Nephron progenitor cell (in vitro differentiated cells): ENCODE results near the gene MANBA.
"Not testable (repeated sequence)": the region's sequence is repeated elsewhere in the genome, so short reads cannot be mapped to it uniquely, and the experiment has no call there.

Experiments used
- DNase-seq: peaks from one replicate; pipeline ENCODE4 v3.0.0; 2021
- H3K27ac Mint-ChIP-seq: 2 replicates; pipeline ENCODE4 v1.8.0; 2021; ENCODE audit warnings: mild to moderate bottlenecking, moderate library complexity, mixed read lengths
- H3K27me3 Mint-ChIP-seq: 2 replicates; pipeline ENCODE4 v1.8.0; 2021; ENCODE audit warnings: mild to moderate bottlenecking, low read depth, mixed read lengths; ENCODE audit not compliant: poor library complexity
- H3K36me3 Mint-ChIP-seq: 2 replicates; pipeline ENCODE4 v1.8.0; 2021; ENCODE audit warnings: low read depth, mixed read lengths
- H3K4me1 Mint-ChIP-seq: 2 replicates; pipeline ENCODE4 v1.8.0; 2021; ENCODE audit warnings: mixed read lengths
- H3K4me3 Mint-ChIP-seq: 2 replicates; pipeline ENCODE4 v1.8.0; 2021; ENCODE audit warnings: mild to moderate bottlenecking, moderate library complexity, mixed read lengths
- H3K9me3 Mint-ChIP-seq: 2 replicates; pipeline ENCODE4 v1.8.0; 2021; ENCODE audit warnings: mild to moderate bottlenecking, moderate library complexity, mixed read lengths
- CTCF ChIP-seq: fragments of 200-600 bp; sonication (generic); IDR thresholded peaks from 2 replicates; pipeline ENCODE4 v1.5.0; 2021; ENCODE audit warnings: antibody characterized with exemption

MANBA gene

GRCh38 chr4:102734591-102735385 lies 26.0 kb downstream of the MANBA start:
- no peak overlapping the region for H3K27ac Mint-ChIP-seq
- no peak for DNase-seq

GRCh38 chr4:102734116-102734515 lies 26.7 kb downstream of the MANBA start:
- Mint-ChIP-seq H3K27ac (no peak overlapping the region), H3K4me1 (peaks cover 5% of the 10 kb centered on the region), H3K9me3 (peaks cover 48% of the 10 kb centered on the region), H3K27me3 (peaks cover 8% of the 10 kb centered on the region), H3K4me3 (no peak overlapping the region), H3K36me3 (peaks cover 65% of the 10 kb centered on the region)
- TF ChIP-seq CTCF = no peak
- no peak for DNase-seq

More at GRCh38 chr4:102734591-102735385, 26.0 kb downstream of the MANBA start:
- peaks cover 50% of the 10 kb centered on the region for H3K9me3 Mint-ChIP-seq
- peaks cover 5% of the 10 kb centered on the region for H3K4me1 Mint-ChIP-seq
- no peak for TF ChIP-seq CTCF
- peaks cover 65% of the 10 kb centered on the region for H3K36me3 Mint-ChIP-seq
- H3K27me3 Mint-ChIP-seq = peaks cover 8% of the 10 kb centered on the region
- H3K4me3 Mint-ChIP-seq = no peak overlapping the region

- H3K36me3 Mint-ChIP-seq = peaks cover 55% of the 10 kb centered on the region
- peaks cover 8% of the 10 kb centered on the region for H3K27me3 Mint-ChIP-seq
- TF ChIP-seq CTCF = no peak
- H3K4me1 Mint-ChIP-seq = peaks cover 5% of the 10 kb centered on the region
- H3K27ac Mint-ChIP-seq = no peak overlapping the region
- DNase-seq = no peak
- peaks cover 37% of the 10 kb centered on the region for H3K9me3 Mint-ChIP-seq
- no peak overlapping the region for H3K4me3 Mint-ChIP-seq
Observed at GRCh38 chr4:102733084-102733483, 27.7 kb downstream of the MANBA start.

GRCh38 chr4:102732678-102733077 lies 28.1 kb downstream of the MANBA start:
- peaks cover 8% of the 10 kb centered on the region for H3K27me3 Mint-ChIP-seq
- DNase-seq = no peak
- H3K36me3 Mint-ChIP-seq = peaks cover 52% of the 10 kb centered on the region
- H3K9me3 Mint-ChIP-seq = peaks cover 33% of the 10 kb centered on the region
- H3K27ac Mint-ChIP-seq = no peak overlapping the region
- H3K4me1 Mint-ChIP-seq = peaks cover 5% of the 10 kb centered on the region
- H3K4me3 Mint-ChIP-seq = no peak overlapping the region
- TF ChIP-seq CTCF = no peak

- H3K4me3 Mint-ChIP-seq = no peak overlapping the region
- H3K36me3 Mint-ChIP-seq = peaks cover 45% of the 10 kb centered on the region
- H3K4me1 Mint-ChIP-seq = no peaks in the 10 kb centered on the region
- DNase-seq = no peak
- no peak overlapping the region for H3K27ac Mint-ChIP-seq
- no peak for TF ChIP-seq CTCF
- H3K27me3 Mint-ChIP-seq = peaks cover 5% of the 10 kb centered on the region
- H3K9me3 Mint-ChIP-seq = peaks cover 26% of the 10 kb centered on the region
Observed at GRCh38 chr4:102730968-102731533, 29.7 kb downstream of the MANBA start.

GRCh38 chr4:102729486-102729885 lies 31.3 kb downstream of the MANBA start:
- peaks cover 26% of the 10 kb centered on the region for H3K9me3 Mint-ChIP-seq
- DNase-seq, H3K4me3 Mint-ChIP-seq, H3K27ac Mint-ChIP-seq, H3K4me1 Mint-ChIP-seq, H3K27me3 Mint-ChIP-seq: not testable (repeated sequence)
- peaks cover 40% of the 10 kb centered on the region for H3K36me3 Mint-ChIP-seq

GRCh38 chr4:102726919-102727318 lies 33.8 kb downstream of the MANBA start:
- H3K36me3 Mint-ChIP-seq = peaks cover 31% of the 10 kb centered on the region
- H3K9me3 Mint-ChIP-seq = peaks cover 23% of the 10 kb centered on the region
- DNase-seq, H3K4me3 Mint-ChIP-seq, H3K4me1 Mint-ChIP-seq, H3K27ac Mint-ChIP-seq, H3K27me3 Mint-ChIP-seq: not testable (repeated sequence)
